GM23338 (cell line): ENCODE data around the gene THBS2. TPM values are rescaled to one million over a fixed set of nuclear protein-coding genes. Genes with fewer than 3 reads are reported as not detected.

ENCODE experiments used
- ATAC-seq: fragments of 200-7000 bp; cut with Tn5 transposase; 3 replicates; pipeline ENCODE4 v1.9.1; 2020
- DNase-seq: peaks from one replicate; pipeline ENCODE4 v3.0.0-alpha.2; 2015; ENCODE audit warnings: low spot score
- H2AFZ ChIP-seq: fragments of 200-600 bp; sonication (generic); 2 replicates; pipeline ENCODE4 v1.8.0; 2016; ENCODE audit warnings: antibody characterized with exemption, mild to moderate bottlenecking, moderate library complexity
- H3F3A ChIP-seq: fragments of 200-600 bp; sonication (generic); replicated peaks from 2 replicates; pipeline ENCODE4 v1.8.0; 2017; ENCODE audit warnings: antibody characterized with exemption, mixed run types, low read depth
- H3K27ac ChIP-seq: fragments of 200-600 bp; sonication (generic); 2 replicates; pipeline ENCODE4 v1.6.1; 2016; ENCODE audit warnings: low read depth
- H3K27me3 ChIP-seq: fragments of 200-600 bp; sonication (generic); 2 replicates; pipeline ENCODE4 v1.8.0; 2016; ENCODE audit warnings: mild to moderate bottlenecking, mixed run types, moderate library complexity; ENCODE audit not compliant: insufficient read depth
- H3K36me3 ChIP-seq: fragments of 200-600 bp; sonication (generic); 2 replicates; pipeline ENCODE4 v1.8.0; 2016; ENCODE audit warnings: mild to moderate bottlenecking; ENCODE audit not compliant: insufficient read depth
- H3K4me1 ChIP-seq: fragments of 200-600 bp; sonication (generic); 2 replicates; pipeline ENCODE4 v1.8.0; 2016; ENCODE audit warnings: mild to moderate bottlenecking, moderate library complexity; ENCODE audit not compliant: insufficient read depth
- H3K4me2 ChIP-seq: fragments of 200-600 bp; sonication (generic); 2 replicates; pipeline ENCODE4 v1.7.1; 2017; ENCODE audit warnings: mixed run types
- H3K4me3 ChIP-seq: fragments of 200-600 bp; sonication (generic); 2 replicates; pipeline ENCODE4 v1.6.1; 2016; ENCODE audit warnings: mixed run types
- H3K79me2 ChIP-seq: fragments of 200-600 bp; sonication (generic); replicated peaks from 2 replicates; pipeline ENCODE4 v1.8.0; 2017; ENCODE audit warnings: mild to moderate bottlenecking; ENCODE audit not compliant: insufficient read depth
- H3K9me2 ChIP-seq: fragments of 200-600 bp; sonication (generic); 2 replicates; pipeline ENCODE4 v1.8.0; 2017; ENCODE audit not compliant: insufficient read depth
- H4K20me1 ChIP-seq: fragments of 200-600 bp; sonication (generic); replicated peaks from 2 replicates; pipeline ENCODE4 v1.8.0; 2017; ENCODE audit warnings: mild to moderate bottlenecking; ENCODE audit not compliant: insufficient read depth
- H3K27ac Mint-ChIP-seq: 2 replicates; pipeline ENCODE4 v1.8.0; 2020; ENCODE audit warnings: inconsistent platforms, mild to moderate bottlenecking, moderate library complexity, mixed read lengths
- H3K27me3 Mint-ChIP-seq: 3 replicates; pipeline ENCODE4 v1.8.0; 2022; ENCODE audit warnings: low read depth, mild to moderate bottlenecking, moderate library complexity, mixed read lengths, inconsistent platforms; ENCODE audit not compliant: insufficient read depth, poor library complexity
- H3K36me3 Mint-ChIP-seq: 3 replicates; pipeline ENCODE4 v1.8.0; 2021; ENCODE audit warnings: low read depth, mild to moderate bottlenecking, inconsistent platforms, moderate library complexity, mixed read lengths
- H3K4me1 Mint-ChIP-seq: 3 replicates; pipeline ENCODE4 v1.8.0; 2020; ENCODE audit warnings: mild to moderate bottlenecking, inconsistent platforms, mixed read lengths
- H3K4me3 Mint-ChIP-seq: 3 replicates; pipeline ENCODE4 v1.8.0; 2021; ENCODE audit warnings: moderate library complexity, mild to moderate bottlenecking, inconsistent platforms, mixed read lengths
- H3K9me3 Mint-ChIP-seq: 3 replicates; pipeline ENCODE4 v1.8.0; 2020; ENCODE audit warnings: moderate library complexity, mild to moderate bottlenecking, inconsistent platforms, mixed read lengths
- CREB1 ChIP-seq: fragments of 250-450 bp; sonication (Bioruptor Pico); IDR thresholded peaks from 2 replicates; pipeline ENCODE4 v1.5.0; 2020; ENCODE audit warnings: low read depth, mild to moderate bottlenecking, moderate library complexity
- CTCF ChIP-seq, 2 experiments: fragments of 200-600 bp in 1 of 2; sonication (generic) in 1 of 2; conservative IDR thresholded peaks; 2 replicates each; pipeline versions ENCODE4 v1.5.1 to v1.6.1; 2016 to 2017; ENCODE audit warnings: antibody characterized with exemption in 2 of 2, low read depth in 2 of 2, mild to moderate bottlenecking in 2 of 2, moderate library complexity in 1 of 2
- ETS1 ChIP-seq: IDR thresholded peaks from 2 replicates; pipeline ENCODE4 v1.6.1; 2016; ENCODE audit warnings: antibody characterized with exemption
- EZH2 ChIP-seq: fragments of 200-600 bp; sonication (generic); IDR thresholded peaks from one replicate; pipeline ENCODE4 v1.8.0; 2017; ENCODE audit warnings: antibody characterized with exemption, mild to moderate bottlenecking, low read depth; ENCODE audit not compliant: unreplicated experiment
- EZH2phosphoT487 ChIP-seq: fragments of 200-600 bp; sonication (generic); IDR thresholded peaks from one replicate; pipeline ENCODE4 v1.8.1; 2018; ENCODE audit warnings: antibody characterized with exemption; ENCODE audit not compliant: unreplicated experiment
- JUNB ChIP-seq: IDR thresholded peaks from one replicate; pipeline ENCODE4 v1.6.1; 2016; ENCODE audit warnings: antibody characterized with exemption; ENCODE audit not compliant: unreplicated experiment
- NANOG ChIP-seq: IDR thresholded peaks from 2 replicates; pipeline ENCODE4 v1.6.1; 2016; ENCODE audit warnings: antibody characterized with exemption, borderline replicate concordance
- POLR2AphosphoS5 ChIP-seq: IDR thresholded peaks from 2 replicates; pipeline ENCODE4 v1.6.1; 2016; ENCODE audit warnings: antibody characterized with exemption, low read depth
- REST ChIP-seq: IDR thresholded peaks from one replicate; pipeline ENCODE4 v1.6.1; 2018; ENCODE audit warnings: antibody characterized with exemption; ENCODE audit not compliant: unreplicated experiment
- STAT1 ChIP-seq: IDR thresholded peaks from one replicate; pipeline ENCODE4 v1.6.1; 2016; ENCODE audit warnings: antibody characterized with exemption; ENCODE audit not compliant: unreplicated experiment
- ZNF114 ChIP-seq: fragments of 250-450 bp; sonication (Bioruptor Pico); IDR thresholded peaks from 2 replicates; pipeline ENCODE4 v1.5.0; 2020; ENCODE audit warnings: mild to moderate bottlenecking, moderate library complexity
- ZNF331 ChIP-seq: fragments of 250-450 bp; sonication (Bioruptor Pico); IDR thresholded peaks from 2 replicates; pipeline ENCODE4 v1.5.0; 2020; ENCODE audit warnings: low read depth, mild to moderate bottlenecking, moderate library complexity
- ZNF462 ChIP-seq: fragments of 250-450 bp; sonication (Bioruptor Pico); IDR thresholded peaks from 2 replicates; pipeline ENCODE4 v1.5.0; 2020; ENCODE audit warnings: mild to moderate bottlenecking, moderate library complexity
- polyA plus RNA-seq: library from polyadenylated mRNA; unstranded; fragments of >200 nt; fragmentation: Nextera tagmentation; extraction: Ambion mirVana; gene quantifications from 2 replicates; pipeline ENCODE4 v1.2.1, GENCODE V29; 2016
- total RNA-seq: library from RNA; depleted of rRNA; stranded (reverse); fragments of >200 nt; shearing (Covaris generic); gene quantifications from 2 replicates; pipeline ENCODE4 v1.2.3, GENCODE V29; 2014

The THBS2 gene
- total and polyA plus RNA-seq, 2 experiments from 2014 or later = 7.9 to 44.7 TPM

- Mint-ChIP-seq H3K36me3 (no peaks in the 10 kb centered on the region), H3K4me3 (no peak overlapping the region), H3K9me3 (no peaks in the 10 kb centered on the region), H3K27ac (0 out of 2 replicates have a peak overlapping the region, but pooled peaks have one; percentile 10), H3K4me1 (peaks cover 4% of the 10 kb centered on the region), H3K27me3 (peaks cover 7% of the 10 kb centered on the region)
- no peak overlapping the region for H3K27ac ChIP-seq
- H4K20me1 ChIP-seq = no peaks in the 10 kb centered on the region
- H3K4me2 ChIP-seq = no peak overlapping the region
- no peak overlapping the region for H3K4me3 ChIP-seq
- ATAC-seq (no peak), DNase-seq (no peak)
- no peaks in the 10 kb centered on the region for H3K27me3 ChIP-seq
- no peaks in the 10 kb centered on the region for H3K4me1 ChIP-seq
- no peaks in the 10 kb centered on the region for H3K9me2 ChIP-seq
- no peaks in the 10 kb centered on the region for H3K36me3 ChIP-seq
- H3K79me2 ChIP-seq = no peaks in the 10 kb centered on the region
- H2AFZ ChIP-seq = peak overlapping the region; percentile 56; the same call in 1 of the 2 replicates
- H3F3A ChIP-seq = no peaks in the 10 kb centered on the region
- TF ChIP-seq STAT1 (no peak), ZNF331 (CRISPR knock-in tag) (no peak), JUNB (no peak), EZH2 (no peak), EZH2phosphoT487 (no peak), POLR2AphosphoS5 (no peak), ETS1 (no peak), CTCF (conservative IDR thresholded peaks at IDR 0.05; ENCODE audit: low read depth in 2 of 2) (no peak), NANOG (no peak), CREB1 (CRISPR knock-in tag) (no peak), ZNF462 (no peak), REST (no peak), ZNF114 (no peak)
Observed at GRCh38 chr6:169171016-169171415, 82.6 kb downstream of the THBS2 start.
